Kidney (tissue), 14 donors: ENCODE measurements around the gene PACSIN1. TPM values are rescaled to one million over a fixed set of nuclear protein-coding genes. Genes with fewer than 3 reads are reported as not detected.

Experiments used
- DNase-seq, 5 donors: peaks; one replicate each; pipeline ENCODE4 v3.0.0-alpha.2; 2013 to 2020
- FAIRE-seq: peaks from 2 replicates; lab custom pipeline; 2012; peaks lifted over from hg19 to GRCh38; lab: Jason Lieb, UNC
- H3K27ac ChIP-seq, 2 donors: one replicate each; pipeline ENCODE4 v1.7.0; 2013; ENCODE audit warnings: low read depth in 2 of 2, low read length in 2 of 2, inconsistent platforms in 1 of 2
- H3K27me3 ChIP-seq: one replicate; pipeline ENCODE4 v1.7.1; 2013; ENCODE audit warnings: low read length, inconsistent platforms; ENCODE audit not compliant: control insufficient read depth, insufficient read depth
- H3K36me3 ChIP-seq, 3 donors: one replicate each; pipeline versions ENCODE4 v1.7.0 to v1.7.1; 2013; ENCODE audit warnings: low read length in 3 of 3, control low read depth in 1 of 3, inconsistent platforms in 1 of 3; ENCODE audit not compliant: insufficient read depth in 3 of 3, control insufficient read depth in 2 of 3
- H3K4me1 ChIP-seq, 3 donors: one replicate each; pipeline versions ENCODE4 v1.7.0 to v1.7.1; 2013; ENCODE audit warnings: low read length in 3 of 3, inconsistent platforms in 1 of 3, low read depth in 1 of 3; ENCODE audit not compliant: control insufficient read depth in 2 of 3, insufficient read depth in 2 of 3
- H3K4me3 ChIP-seq, 3 donors: one replicate each; pipeline versions ENCODE4 v1.7.0 to v1.8.1; 2013; ENCODE audit warnings: low read length in 3 of 3, control low read depth in 1 of 3, inconsistent platforms in 1 of 3
- H3K9ac ChIP-seq, 3 donors: one replicate each; pipeline versions ENCODE4 v1.7.0 to v1.7.1; 2013; ENCODE audit warnings: low read length in 3 of 3, control low read depth in 1 of 3, inconsistent platforms in 1 of 3
- H3K9me3 ChIP-seq, 3 donors: one replicate each; pipeline versions ENCODE4 v1.7.0 to v1.7.1; 2013; ENCODE audit warnings: low read length in 3 of 3, control low read depth in 1 of 3, inconsistent platforms in 1 of 3; ENCODE audit not compliant: control insufficient read depth in 2 of 3, insufficient read depth in 1 of 3
- CTCF ChIP-seq: IDR thresholded peaks from 3 replicates; pipeline ENCODE4 v1.5.1; 2012; ENCODE audit warnings: mild to moderate bottlenecking, moderate library complexity, borderline replicate concordance; ENCODE audit not compliant: insufficient read depth; ENCODE audit errors: extremely low read depth
- intact Hi-C: fragments of 100-400 bp; cut with DNase I; formaldehyde crosslinking; loops from one replicate; pipeline ENCODE4 v1.11.1; 2022
- polyA plus RNA-seq: library from polyadenylated mRNA; stranded (reverse); fragments of 350-450 nt; fragmentation: Illumina TruSeq; extraction: RNeasy Lipid Tissue Mini Kit (QIAGEN cat#74804); gene quantifications from one replicate; pipeline ENCODE4 v1.2.3, GENCODE V29; 2014; ENCODE audit warnings: low read depth, low replicate concordance; ENCODE audit not compliant: insufficient read depth
- total RNA-seq: library from RNA; stranded (reverse); fragmentation: NEBNext Ultra II Directional; extraction: Animal tissue kit (Norgen Biotek cat#: 25700); gene quantifications from one replicate; pipeline ENCODE4 v1.2.1, GENCODE V29; 2021
- donor health status: control.
- donor health status: control.
- donor health status: control.
- donor health status: control.
- donor health status: control.
- donor health status: DM: yes; HTN: yes; CAD: no.
- donor health status: Normal renal cell carcinoma (clear cell type).

PACSIN1 gene
- total and polyA plus RNA-seq, 2 donors from 2014 or later, result 1.7 to 4.1 TPM

- DNase-seq, result no peak
- no peak for FAIRE-seq
- intact Hi-C loops, result no loop called here
Observed at GRCh38 chr6:34536251-34536958, 70.5 kb downstream of the PACSIN1 start.

GRCh38 chr6:34536959-34537848, 71.3 kb downstream of the PACSIN1 start:
- Histone ChIP-seq H3K9me3 (no peaks in the 10 kb centered on the region), H3K27me3 (no peaks in the 10 kb centered on the region), H3K27ac (no peak overlapping the region), H3K4me3 (no peak overlapping the region), H3K9ac (no peak overlapping the region), H3K4me1 (no peaks in the 10 kb centered on the region), H3K36me3 (no peaks in the 10 kb centered on the region)
- intact Hi-C loops, result no loop called here
- DNase-seq (no peak), FAIRE-seq (no peak)
- TF ChIP-seq CTCF, result no peak

More at GRCh38 chr6:34536251-34536958, 70.5 kb downstream of the PACSIN1 start:
- no peaks in the 10 kb centered on the region for H3K4me1 ChIP-seq
- H3K27ac ChIP-seq, result no peak overlapping the region
- no peak overlapping the region for H3K4me3 ChIP-seq
- no peaks in the 10 kb centered on the region for H3K27me3 ChIP-seq
- no peaks in the 10 kb centered on the region for H3K9me3 ChIP-seq
- H3K9ac ChIP-seq, result no peak overlapping the region
- H3K36me3 ChIP-seq, result no peaks in the 10 kb centered on the region
- TF ChIP-seq CTCF, result no peak

GRCh38 chr6:34537922-34538550, 72.2 kb downstream of the PACSIN1 start:
- H3K9me3 ChIP-seq, result no peaks in the 10 kb centered on the region
- FAIRE-seq, result no peak
- H3K4me1 ChIP-seq, result no peaks in the 10 kb centered on the region
- no peaks in the 10 kb centered on the region for H3K36me3 ChIP-seq
- H3K9ac ChIP-seq, result no peak overlapping the region
- TF ChIP-seq CTCF, result no peak
- no peak overlapping the region for H3K4me3 ChIP-seq
- no peaks in the 10 kb centered on the region for H3K27me3 ChIP-seq
- no peak overlapping the region for H3K27ac ChIP-seq
- intact Hi-C loops, result no loop called here
- DNase-seq, result peak in 1 of 5 donors; percentile 54
